Keratinocyte (primary cell): Measurements from ENCODE around the gene TTLL6. TPM values are rescaled to one million over a fixed set of nuclear protein-coding genes. Genes with fewer than 3 reads are reported as not detected.
"Not testable (repeated sequence)": the region's sequence is repeated elsewhere in the genome, so short reads cannot be mapped to it uniquely, and the experiment has no call there.

ENCODE experiments used
- DNase-seq: peaks from one replicate; pipeline ENCODE4 v3.0.0-alpha.2; 2011; ENCODE audit warnings: low read depth, missing footprints, low spot score
- FAIRE-seq: peaks from 2 replicates; lab custom pipeline; 2011; peaks lifted over from hg19 to GRCh38; lab: Jason Lieb, UNC
- H2AFZ ChIP-seq: 2 replicates; pipeline ENCODE4 v1.6.0; 2012; ENCODE audit warnings: low read length, control low read depth, inconsistent platforms; ENCODE audit not compliant: control insufficient read depth
- H3K27ac ChIP-seq: 2 replicates; pipeline ENCODE4 v1.5.1; 2011; ENCODE audit warnings: low read length; ENCODE audit not compliant: control insufficient read depth, insufficient read depth
- H3K27me3 ChIP-seq: 3 replicates; pipeline ENCODE4 v1.6.0; 2011; ENCODE audit warnings: low read length; ENCODE audit not compliant: control insufficient read depth, insufficient read depth; ENCODE audit errors: extremely low read depth
- H3K36me3 ChIP-seq, 2 experiments: 2 replicates in 1 of 2; 3 replicates in 1 of 2; pipeline ENCODE4 v1.5.1; 2011; ENCODE audit warnings: low read length in 2 of 2, mild to moderate bottlenecking in 1 of 2; ENCODE audit not compliant: control insufficient read depth in 2 of 2, insufficient read depth in 2 of 2; ENCODE audit errors: extremely low read depth in 1 of 2
- H3K4me1 ChIP-seq: 3 replicates; pipeline ENCODE4 v1.5.1; 2011; ENCODE audit warnings: low read length; ENCODE audit not compliant: control insufficient read depth, insufficient read depth; ENCODE audit errors: extremely low read depth
- H3K4me2 ChIP-seq: 3 replicates; pipeline ENCODE4 v1.6.0; 2011; ENCODE audit warnings: low read depth, low read length; ENCODE audit not compliant: control insufficient read depth, insufficient read depth; ENCODE audit errors: extremely low read depth
- H3K4me3 ChIP-seq, 3 experiments: fragments of 200-600 bp in 1 of 3; sonication (generic) in 1 of 3; 2 replicates in 2 of 3; 3 replicates in 1 of 3; pipeline ENCODE4 v1.5.1; 2011 to 2016; ENCODE audit warnings: low read length in 3 of 3, mild to moderate bottlenecking in 3 of 3, control low read depth in 2 of 3, inconsistent platforms in 1 of 3, low read depth in 1 of 3, mixed read lengths in 1 of 3, mixed run types in 1 of 3, moderate library complexity in 1 of 3; ENCODE audit not compliant: control insufficient read depth in 2 of 3, insufficient read depth in 2 of 3; ENCODE audit errors: extremely low read depth in 1 of 3
- H3K79me2 ChIP-seq: 2 replicates; pipeline ENCODE4 v1.6.0; 2012; ENCODE audit warnings: low read length; ENCODE audit not compliant: control insufficient read depth, insufficient read depth
- H3K9ac ChIP-seq: 3 replicates; pipeline ENCODE4 v1.6.0; 2011; ENCODE audit warnings: low read length; ENCODE audit not compliant: control insufficient read depth, insufficient read depth; ENCODE audit errors: extremely low read depth
- H3K9me1 ChIP-seq: 3 replicates; pipeline ENCODE4 v1.6.0; 2011; ENCODE audit warnings: low read length; ENCODE audit not compliant: control insufficient read depth, insufficient read depth; ENCODE audit errors: extremely low read depth
- H3K9me3 ChIP-seq: 2 replicates; pipeline ENCODE4 v1.5.1; 2012; ENCODE audit warnings: low read depth, low read length; ENCODE audit not compliant: control insufficient read depth
- H4K20me1 ChIP-seq: 3 replicates; pipeline ENCODE4 v1.6.0; 2011; ENCODE audit warnings: low read length; ENCODE audit not compliant: control insufficient read depth, insufficient read depth; ENCODE audit errors: extremely low read depth
- EZH2 ChIP-seq: IDR thresholded peaks from one replicate; pipeline ENCODE4 v1.6.1; 2012; ENCODE audit warnings: inconsistent platforms, mild to moderate bottlenecking, low read length, moderate library complexity
- dilution Hi-C: fragments of 300-500 bp; cut with MboI; formaldehyde crosslinking; loops from one replicate; pipeline ENCODE4 v1.7.0; 2020; ENCODE audit warnings: low sequenced_read_pairs; ENCODE audit not compliant: extremely low pct_ligation_motif_present
- polyA plus RNA-seq, 5 experiments: library from polyadenylated mRNA; depleted of rRNA in 3 of 5; stranded (reverse) in 3 of 5; stranded (forward) in 1 of 5; unstranded in 1 of 5; fragments of >200 nt; gene quantifications; 1 replicate in 1 of 5; 2 replicates in 3 of 5; 3 replicates in 1 of 5; pipeline versions ENCODE4 v1.2.1 to v1.2.3, GENCODE V29; 2011 to 2012; ENCODE audit warnings: missing spikeins in 2 of 5, low read depth in 1 of 5, low replicate concordance in 1 of 5
- TF ChIP-seq, protein P1 (sequence below), 3 experiments: IDR thresholded peaks in 1 of 3; conservative IDR thresholded peaks in 1 of 3; optimal IDR thresholded peaks in 1 of 3; 2 replicates in 2 of 3; 3 replicates in 1 of 3; pipeline versions ENCODE3 to v1.5.1; 2011; ENCODE audit warnings: low read length in 3 of 3, mild to moderate bottlenecking in 3 of 3, moderate library complexity in 2 of 3, control low read depth in 1 of 3, inconsistent platforms in 1 of 3; ENCODE audit not compliant: insufficient read depth in 2 of 3; ENCODE audit errors: extremely low read depth in 1 of 3

Gene TTLL6
- polyA plus RNA-seq, 1 donor (not counting 4 experiments of a cell fraction or from before 2014, with no cell fraction given) = not detected

DNA sequence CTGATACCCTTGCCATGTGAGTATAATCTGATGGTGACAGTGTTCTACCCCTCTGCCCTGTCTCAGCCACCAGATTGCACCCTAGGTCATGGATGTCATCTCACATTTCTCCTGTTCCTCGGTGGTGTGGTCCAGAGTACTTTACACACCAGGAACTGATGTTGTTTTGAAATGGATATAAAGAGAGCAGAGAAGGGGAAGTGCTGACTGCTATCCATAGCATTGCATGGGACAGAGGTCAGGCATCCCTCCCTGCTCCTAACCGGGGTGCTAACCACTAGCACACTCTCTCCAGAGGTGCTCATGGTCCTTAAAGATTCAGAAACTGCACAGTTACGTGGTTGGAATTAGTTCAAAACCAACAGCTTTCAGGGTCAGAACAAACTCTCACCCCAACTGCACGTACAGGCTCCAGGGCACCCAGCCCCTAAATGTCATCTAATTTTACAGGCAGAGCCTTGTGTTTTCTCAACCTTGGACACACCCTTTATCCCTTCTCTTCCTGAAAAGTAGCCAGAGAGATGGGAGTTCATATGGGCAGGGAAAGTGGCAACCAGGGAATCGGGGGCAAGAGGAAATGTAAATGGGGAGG lies 16.3 kb downstream of the TTLL6 start:
- H3K27me3 ChIP-seq = peaks cover 14% of the 10 kb centered on the region
- H3K4me2 ChIP-seq = no peak overlapping the region
- TF ChIP-seq EZH2 = no peak
- TF ChIP-seq, protein P1, sequence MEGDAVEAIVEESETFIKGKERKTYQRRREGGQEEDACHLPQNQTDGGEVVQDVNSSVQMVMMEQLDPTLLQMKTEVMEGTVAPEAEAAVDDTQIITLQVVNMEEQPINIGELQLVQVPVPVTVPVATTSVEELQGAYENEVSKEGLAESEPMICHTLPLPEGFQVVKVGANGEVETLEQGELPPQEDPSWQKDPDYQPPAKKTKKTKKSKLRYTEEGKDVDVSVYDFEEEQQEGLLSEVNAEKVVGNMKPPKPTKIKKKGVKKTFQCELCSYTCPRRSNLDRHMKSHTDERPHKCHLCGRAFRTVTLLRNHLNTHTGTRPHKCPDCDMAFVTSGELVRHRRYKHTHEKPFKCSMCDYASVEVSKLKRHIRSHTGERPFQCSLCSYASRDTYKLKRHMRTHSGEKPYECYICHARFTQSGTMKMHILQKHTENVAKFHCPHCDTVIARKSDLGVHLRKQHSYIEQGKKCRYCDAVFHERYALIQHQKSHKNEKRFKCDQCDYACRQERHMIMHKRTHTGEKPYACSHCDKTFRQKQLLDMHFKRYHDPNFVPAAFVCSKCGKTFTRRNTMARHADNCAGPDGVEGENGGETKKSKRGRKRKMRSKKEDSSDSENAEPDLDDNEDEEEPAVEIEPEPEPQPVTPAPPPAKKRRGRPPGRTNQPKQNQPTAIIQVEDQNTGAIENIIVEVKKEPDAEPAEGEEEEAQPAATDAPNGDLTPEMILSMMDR (optimal IDR thresholded peaks at IDR 0.05 in 1 of 3, IDR thresholded peaks at IDR 0.05 in 1 of 3, conservative IDR thresholded peaks at IDR 0.05 in 1 of 3; ENCODE audit: extremely low read depth in 1 of 3, insufficient read depth in 2 of 3, low read length in 3 of 3) = no peak
- no peaks in the 10 kb centered on the region for H3K9me3 ChIP-seq
- H3K79me2 ChIP-seq = no peaks in the 10 kb centered on the region
- dilution Hi-C loops = no loop called here
- H2AFZ ChIP-seq = no peak overlapping the region
- H3K36me3 ChIP-seq = no peaks in the 10 kb centered on the region
- no peak overlapping the region for H3K9ac ChIP-seq
- no peaks in the 10 kb centered on the region for H3K9me1 ChIP-seq
- H3K27ac ChIP-seq = no peak overlapping the region
- no peaks in the 10 kb centered on the region for H3K4me1 ChIP-seq
- H3K4me3 ChIP-seq = no peak overlapping the region
- DNase-seq (no peak), FAIRE-seq (no peak)
- H4K20me1 ChIP-seq = no peaks in the 10 kb centered on the region

DNA sequence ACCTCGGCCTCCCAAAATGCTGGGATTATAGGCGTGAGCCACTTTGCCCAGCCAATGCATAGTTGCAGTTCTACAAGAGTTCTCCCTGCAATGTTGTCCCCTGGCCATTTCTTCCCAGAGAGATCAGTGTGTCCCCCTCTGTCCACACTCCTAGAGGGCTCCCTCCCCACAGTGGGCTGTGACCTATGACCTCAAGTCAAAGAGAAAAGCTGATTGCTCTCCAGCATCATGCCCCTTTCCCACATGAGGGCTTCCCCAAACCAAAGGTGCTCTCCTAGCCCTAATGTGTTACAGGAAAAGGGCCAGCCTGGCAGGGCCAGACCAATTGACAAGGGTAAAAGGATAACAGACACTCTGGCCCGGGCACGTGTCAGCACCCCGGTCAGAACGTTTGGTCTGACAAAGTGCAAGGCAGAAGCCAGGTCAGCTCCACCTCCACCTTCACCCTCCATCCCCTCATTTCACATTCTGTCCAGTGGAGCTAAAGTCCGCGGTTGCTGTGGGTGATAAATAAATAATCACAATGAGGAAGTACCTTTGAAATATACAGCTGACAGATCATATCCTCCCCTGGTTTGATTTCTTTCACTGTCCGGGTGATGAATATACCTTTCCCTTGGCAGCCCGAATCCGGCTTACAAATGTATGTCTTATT lies 17.8 kb downstream of the TTLL6 start:
- H3K4me3 ChIP-seq = no peak overlapping the region
- FAIRE-seq (no peak), DNase-seq (no peak)
- no peaks in the 10 kb centered on the region for H3K36me3 ChIP-seq
- dilution Hi-C loops = no loop called here
- no peak overlapping the region for H3K4me2 ChIP-seq
- H2AFZ ChIP-seq = no peak overlapping the region
- H4K20me1 ChIP-seq = no peaks in the 10 kb centered on the region
- H3K4me1 ChIP-seq = no peaks in the 10 kb centered on the region
- H3K79me2 ChIP-seq = no peaks in the 10 kb centered on the region
- H3K27ac ChIP-seq = no peak overlapping the region
- peaks cover 17% of the 10 kb centered on the region for H3K27me3 ChIP-seq
- no peaks in the 10 kb centered on the region for H3K9me1 ChIP-seq
- H3K9ac ChIP-seq = no peak overlapping the region
- no peaks in the 10 kb centered on the region for H3K9me3 ChIP-seq
- TF ChIP-seq EZH2 = no peak
- TF ChIP-seq, protein P1 (optimal IDR thresholded peaks at IDR 0.05 in 1 of 3, IDR thresholded peaks at IDR 0.05 in 1 of 3, conservative IDR thresholded peaks at IDR 0.05 in 1 of 3; ENCODE audit: extremely low read depth in 1 of 3, insufficient read depth in 2 of 3, low read length in 3 of 3) = no peak

DNA sequence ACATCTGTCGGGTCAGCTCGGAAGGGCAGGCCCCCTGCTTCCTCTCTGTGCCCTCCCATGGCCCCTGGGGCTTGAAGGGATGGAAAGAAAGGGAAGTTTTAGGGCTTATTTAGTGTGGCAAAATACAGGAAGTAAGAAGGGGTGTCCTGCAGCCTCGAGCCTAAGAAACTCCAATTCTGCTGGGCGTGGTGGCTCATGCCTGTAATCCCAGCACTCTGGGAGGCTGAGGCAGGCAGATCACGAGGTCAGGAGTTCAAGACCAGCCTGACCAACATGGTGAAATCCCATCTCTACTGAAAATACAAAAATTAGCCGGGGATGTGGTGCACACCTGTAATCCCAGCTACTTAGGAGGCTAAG lies 20.9 kb downstream of the TTLL6 start:
- H2AFZ ChIP-seq, dilution Hi-C loops, H3K4me2 ChIP-seq, H3K36me3 ChIP-seq, H3K79me2 ChIP-seq, H4K20me1 ChIP-seq, FAIRE-seq, DNase-seq, H3K9me1 ChIP-seq, H3K27ac ChIP-seq, H3K4me3 ChIP-seq, H3K4me1 ChIP-seq, H3K9me3 ChIP-seq, H3K9ac ChIP-seq: not testable (repeated sequence)
- peaks cover 21% of the 10 kb centered on the region for H3K27me3 ChIP-seq
